M059J (cell line): ENCODE data around the gene TGFBR2. TPM values are rescaled to one million over a fixed set of nuclear protein-coding genes. Genes with fewer than 3 reads are reported as not detected.

ENCODE experiments used
- DNase-seq: peaks from one replicate; pipeline ENCODE4 v3.0.0-alpha.2; 2012; ENCODE audit warnings: low read depth
- total RNA-seq: library from RNA; depleted of rRNA; stranded (reverse); fragments of >200 nt; shearing (Covaris generic); gene quantifications from 2 replicates; pipeline ENCODE4 v1.2.3, GENCODE V29; 2014; rRNA removed

Gene TGFBR2
- total RNA-seq = 21.2 and 27.1 TPM in 2 replicates

DNA sequence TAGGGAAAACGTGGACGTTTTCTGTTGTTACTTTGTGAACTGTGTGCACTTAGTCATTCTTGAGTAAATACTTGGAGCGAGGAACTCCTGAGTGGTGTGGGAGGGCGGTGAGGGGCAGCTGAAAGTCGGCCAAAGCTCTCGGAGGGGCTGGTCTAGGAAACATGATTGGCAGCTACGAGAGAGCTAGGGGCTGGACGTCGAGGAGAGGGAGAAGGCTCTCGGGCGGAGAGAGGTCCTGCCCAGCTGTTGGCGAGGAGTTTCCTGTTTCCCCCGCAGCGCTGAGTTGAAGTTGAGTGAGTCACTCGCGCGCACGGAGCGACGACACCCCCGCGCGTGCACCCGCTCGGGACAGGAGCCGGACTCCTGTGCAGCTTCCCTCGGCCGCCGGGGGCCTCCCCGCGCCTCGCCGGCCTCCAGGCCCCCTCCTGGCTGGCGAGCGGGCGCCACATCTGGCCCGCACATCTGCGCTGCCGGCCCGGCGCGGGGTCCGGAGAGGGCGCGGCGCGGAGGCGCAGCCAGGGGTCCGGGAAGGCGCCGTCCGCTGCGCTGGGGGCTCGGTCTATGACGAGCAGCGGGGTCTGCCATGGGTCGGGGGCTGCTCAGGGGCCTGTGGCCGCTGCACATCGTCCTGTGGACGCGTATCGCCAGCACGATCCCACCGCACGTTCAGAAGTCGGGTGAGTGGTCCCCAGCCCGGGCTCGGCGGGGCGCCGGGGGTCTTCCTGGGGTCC, at the start of gene TGFBR2:
Gene TGFBR2 (plus strand): TSS at position 301 of the 731 bp plus-strand sequence. CDS start 283 bp downstream, at position 584.
- DNase-seq = peak; percentile 95

- no peak for DNase-seq
These were observed 48.6 kb upstream of the TGFBR2 start for GRCh38 chr3:30557746-30558303.

GRCh38 chr3:30563956-30564355, 42.4 kb upstream of the TGFBR2 start:
- no peak for DNase-seq

DNA sequence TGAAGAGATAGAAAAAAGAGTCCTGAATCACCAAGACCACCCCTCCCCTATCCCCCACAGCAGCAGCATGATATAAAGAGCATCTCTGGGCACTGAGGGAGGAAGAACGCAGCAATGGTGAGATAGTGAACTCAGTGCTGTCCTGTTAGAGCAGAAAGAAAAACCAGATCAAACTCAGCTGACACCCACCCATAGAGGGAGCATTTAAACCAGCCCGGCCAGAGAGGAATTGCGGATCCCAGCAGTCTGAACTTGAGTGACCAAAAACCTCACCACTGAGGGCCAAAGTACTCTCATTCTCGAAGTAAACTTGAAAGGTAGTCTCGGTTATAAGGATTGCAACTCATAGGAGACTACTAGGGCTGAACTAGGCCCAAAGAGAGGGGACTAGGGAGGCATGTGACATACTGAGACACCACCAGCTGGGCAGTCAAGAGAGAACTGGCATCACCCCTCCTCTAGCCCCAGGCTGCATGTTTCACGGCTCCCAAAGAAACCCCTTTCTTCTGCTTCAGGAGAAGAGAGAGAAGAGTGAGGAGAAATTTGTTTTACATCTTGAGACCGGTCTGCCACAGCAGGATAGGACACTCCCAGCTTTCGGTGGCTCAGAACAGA, 39.2 kb upstream of the TGFBR2 start:
- DNase-seq = no peak

DNA sequence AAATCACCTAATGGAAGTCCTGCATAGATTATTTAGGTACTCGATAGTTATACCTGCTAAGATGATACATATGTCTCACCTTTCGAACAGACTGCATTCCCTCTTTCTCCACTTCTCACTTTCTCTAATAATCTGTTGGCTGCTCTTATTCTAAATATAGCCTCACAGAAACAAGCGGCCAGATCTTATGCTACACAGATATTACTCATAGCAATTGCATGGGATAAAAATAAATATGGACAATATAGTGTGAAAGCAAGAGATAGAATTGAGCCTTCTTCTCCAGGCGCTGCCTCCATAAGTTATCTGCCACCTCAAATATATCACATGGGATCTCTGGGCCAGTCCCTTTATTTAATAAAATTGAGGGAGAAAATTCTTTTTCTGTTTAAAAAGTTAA, 29.5 kb upstream of the TGFBR2 start:
- no peak for DNase-seq

GRCh38 chr3:30577788-30578187, 28.6 kb upstream of the TGFBR2 start:
- DNase-seq = no peak

DNA sequence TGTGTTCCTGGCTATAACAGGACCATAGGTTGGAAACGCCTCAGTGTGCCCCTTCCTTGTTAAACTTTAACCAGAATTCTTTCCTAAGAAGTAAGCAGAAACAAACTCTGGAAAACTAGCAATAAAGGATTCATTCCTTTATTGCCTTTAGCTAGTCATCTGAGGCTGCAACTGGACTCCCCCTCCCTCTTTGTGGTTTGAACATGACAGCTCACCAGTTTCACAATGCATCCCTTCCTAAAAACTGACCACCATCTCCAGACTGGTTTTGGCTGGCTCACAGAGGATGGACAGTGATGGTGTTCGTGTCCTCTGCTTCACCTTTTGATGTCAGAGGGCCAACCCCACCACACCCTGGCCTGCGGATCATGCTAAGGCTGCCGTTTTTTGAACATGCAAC, 27.9 kb upstream of the TGFBR2 start:
- peak; percentile 93 for DNase-seq

GRCh38 chr3:30578986-30579579, 27.3 kb upstream of the TGFBR2 start:
- DNase-seq = peak; percentile 5

DNA sequence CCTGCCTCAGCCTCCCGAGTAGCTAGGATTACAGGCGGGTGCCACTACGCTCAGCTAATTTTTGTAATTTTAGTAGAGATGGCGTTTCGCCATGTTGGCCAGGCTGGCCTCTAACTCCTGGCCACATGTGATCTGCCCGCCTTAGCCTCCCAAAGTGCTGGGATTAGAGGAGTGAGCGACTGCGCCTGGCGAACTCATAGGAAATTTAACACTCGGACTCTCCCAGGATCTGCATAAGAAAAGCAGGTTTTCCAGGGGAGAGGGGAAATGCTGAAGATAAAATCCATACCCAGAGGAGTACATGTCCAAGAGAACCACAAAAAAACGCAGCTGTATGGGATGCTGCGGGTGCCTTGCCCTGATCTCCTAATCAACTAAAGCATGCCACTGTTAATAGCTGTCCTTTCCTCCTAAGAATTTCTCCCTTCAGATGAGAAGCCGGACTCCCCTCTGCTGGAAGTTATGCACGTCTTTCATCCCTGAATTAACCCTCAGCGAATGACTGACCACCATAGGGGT, 25.3 kb upstream of the TGFBR2 start:
- no peak for DNase-seq

- DNase-seq = no peak
These were observed 24.4 kb upstream of the TGFBR2 start for GRCh38 chr3:30581982-30582381.

DNA sequence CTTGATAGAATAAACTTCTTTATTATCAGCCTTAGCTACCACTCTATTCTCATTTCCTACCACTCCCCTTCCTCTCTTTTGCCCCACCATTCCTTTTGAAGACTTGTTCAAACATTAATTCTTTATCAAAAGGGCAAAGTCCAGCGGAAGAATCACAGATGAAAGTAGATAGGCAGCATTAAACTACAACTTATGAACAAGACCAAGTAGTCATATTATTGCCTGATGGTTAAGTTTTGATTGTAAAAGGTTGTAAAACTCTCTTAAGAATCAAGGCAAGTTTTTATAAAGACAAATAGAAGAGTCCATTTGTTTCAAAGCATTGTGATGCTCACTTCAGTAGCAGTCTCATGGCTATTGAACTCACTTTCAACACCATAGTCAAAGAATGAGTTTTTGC, 22.4 kb upstream of the TGFBR2 start:
- no peak for DNase-seq

DNA sequence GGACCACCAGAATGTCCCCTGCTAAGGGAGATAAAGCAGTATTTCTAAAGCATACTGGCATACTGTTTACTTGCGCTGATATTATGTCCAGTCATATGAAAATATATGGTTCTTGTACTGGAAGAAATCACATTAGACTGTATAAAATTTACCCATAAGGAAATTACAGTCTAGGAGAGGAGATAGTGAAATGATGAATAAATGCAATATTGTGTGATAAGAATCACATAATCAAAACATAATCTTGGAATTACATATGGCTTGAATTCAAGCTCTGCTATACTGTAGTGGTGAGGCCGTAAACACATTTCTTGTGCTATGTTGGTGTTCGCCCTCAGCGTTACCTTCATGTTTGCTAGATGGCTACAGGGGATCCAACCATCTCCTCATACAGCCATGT, 20.7 kb upstream of the TGFBR2 start:
- no peak for DNase-seq

DNA sequence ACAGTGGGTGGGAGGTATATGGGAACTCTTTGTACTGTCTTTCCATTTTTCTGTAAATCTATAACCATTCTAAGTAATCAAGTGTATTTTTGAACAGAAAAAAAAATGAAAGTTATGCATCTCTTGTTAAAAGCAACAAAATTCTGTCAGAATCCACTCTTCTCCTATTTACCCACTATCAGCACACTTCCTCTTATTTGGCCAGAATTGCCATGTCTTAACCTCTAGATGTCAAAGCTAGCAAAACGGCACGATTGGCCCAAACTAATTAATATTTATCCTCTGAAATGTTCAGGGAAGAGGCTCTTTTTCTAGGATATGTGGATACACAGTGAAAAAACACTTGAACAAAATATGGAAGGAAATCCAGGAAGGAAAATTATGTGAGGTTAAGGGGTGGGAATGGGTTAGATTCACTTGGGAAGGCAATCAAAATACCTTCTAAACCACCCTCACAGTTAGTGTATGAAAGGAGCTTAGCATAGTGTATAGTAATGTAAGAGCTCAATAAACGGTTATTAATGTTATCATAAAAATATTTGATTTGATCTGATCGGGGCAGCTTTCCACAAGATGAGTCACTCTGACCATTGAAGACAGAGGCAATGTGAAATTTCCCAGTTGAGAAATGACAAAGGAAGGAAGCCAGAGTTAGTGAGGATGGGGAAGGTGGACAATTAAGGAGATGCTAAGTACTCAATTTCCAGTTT, 20.1 kb upstream of the TGFBR2 start:
- no peak for DNase-seq

- DNase-seq = no peak
These were observed 19.5 kb upstream of the TGFBR2 start for GRCh38 chr3:30586806-30587486.

- DNase-seq = no peak
These were observed 18.5 kb upstream of the TGFBR2 start for GRCh38 chr3:30587904-30588303.

GRCh38 chr3:30596152-30596551, 10.2 kb upstream of the TGFBR2 start:
- DNase-seq = peak; percentile 53

DNA sequence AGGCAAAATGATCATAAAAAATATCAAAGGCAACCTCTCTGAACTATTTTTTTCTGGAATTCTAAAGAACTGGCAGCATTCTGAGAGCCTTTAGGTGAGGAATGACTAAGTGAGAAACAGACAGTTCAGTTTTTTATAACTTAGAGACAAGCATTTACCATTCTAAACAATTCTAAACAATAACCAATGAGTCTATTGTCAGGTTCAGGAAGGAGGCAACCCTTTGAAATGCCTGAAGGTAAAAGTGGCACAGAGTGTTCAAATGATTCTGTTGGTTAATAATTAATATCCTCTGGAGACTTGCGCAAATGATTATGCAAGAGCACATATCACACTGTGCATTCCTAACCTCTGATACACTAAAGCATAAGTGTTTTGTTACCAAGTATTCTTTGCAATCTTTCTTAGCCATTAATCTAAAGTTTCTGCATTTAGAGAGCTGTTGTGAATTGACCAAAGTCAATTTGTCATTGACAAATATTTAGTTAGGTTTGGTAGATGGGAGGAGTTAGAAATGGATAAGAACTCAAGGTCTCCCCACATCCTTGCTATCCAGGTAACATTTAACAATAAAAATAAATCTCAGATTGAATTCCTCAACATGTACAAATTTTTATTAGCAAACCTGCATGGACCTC, 9.2 kb upstream of the TGFBR2 start:
- DNase-seq = peak; percentile 87

GRCh38 chr3:30597769-30598134, 8.6 kb upstream of the TGFBR2 start:
- no peak for DNase-seq

DNA sequence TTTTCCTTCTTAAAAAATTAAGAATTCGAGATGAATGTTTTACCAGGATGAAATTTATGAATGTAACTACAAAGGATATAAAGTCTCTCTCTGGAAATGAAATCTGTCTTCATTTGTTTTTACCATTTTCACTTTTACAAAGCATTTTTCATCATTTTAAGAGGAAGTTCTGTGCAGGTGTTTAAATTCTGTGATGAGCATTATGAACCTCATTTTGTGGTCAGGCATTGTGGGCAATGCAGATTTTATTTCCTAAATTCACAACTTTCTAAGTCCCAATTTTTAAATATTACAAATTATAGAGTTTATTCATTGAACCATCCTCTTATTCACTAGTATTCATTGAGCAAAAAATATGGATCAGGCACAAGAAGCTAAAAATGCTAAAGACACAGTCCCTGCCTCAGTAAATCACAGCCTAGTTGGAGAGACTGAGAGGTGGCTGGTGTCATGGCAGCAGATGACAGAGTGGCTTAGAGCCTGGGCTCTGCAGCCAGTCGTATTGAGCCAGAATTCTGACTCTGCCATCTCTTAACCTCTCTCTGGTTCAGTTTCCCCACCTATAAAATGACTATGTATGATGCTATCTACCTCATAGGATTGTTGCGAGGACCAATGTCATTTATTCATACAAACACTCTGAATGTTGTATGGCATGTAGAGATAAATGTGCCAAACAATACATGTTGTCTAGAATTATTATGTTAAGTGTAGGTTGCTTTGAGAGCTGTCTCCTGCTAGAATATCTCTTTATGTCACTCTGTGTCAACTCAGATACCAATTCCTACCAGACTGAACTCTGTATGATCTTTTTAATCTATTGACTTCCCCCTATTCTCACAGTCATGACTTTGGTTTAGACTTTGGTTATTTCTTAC, 7.5 kb upstream of the TGFBR2 start:
- DNase-seq = no peak

DNA sequence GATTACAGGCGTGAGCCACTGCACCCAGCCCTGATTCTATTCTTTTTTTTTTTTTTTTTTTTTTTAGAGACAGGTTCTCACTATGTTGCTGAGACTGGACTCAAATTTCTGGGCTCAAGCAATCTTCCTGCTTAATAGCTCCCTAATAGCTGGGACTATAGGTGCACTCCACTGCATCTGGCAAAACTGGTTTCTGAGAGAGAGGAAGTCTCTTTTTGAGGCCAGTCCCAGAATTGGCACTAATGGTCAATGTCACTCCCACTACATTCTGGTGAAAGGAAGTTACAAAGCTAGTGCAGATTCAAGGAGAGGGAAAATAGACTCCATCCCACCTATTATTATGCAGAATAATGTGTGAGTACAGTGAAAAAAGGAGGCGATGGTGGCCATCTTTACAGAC, 5.8 kb upstream of the TGFBR2 start:
- no peak for DNase-seq
